ENCODE measurements around the gene TPR.
"Not testable (repeated sequence)": the region's sequence is repeated elsewhere in the genome, so short reads cannot be mapped to it uniquely, and the experiment has no call there.

The TPR gene

GRCh38 chr1:186386725-186387383 lies 11.8 kb upstream of the TPR start:
- no peak for TF ChIP-seq CTCF (conservative IDR thresholded peaks at IDR 0.05; ENCODE audit: control insufficient read depth, insufficient read depth, low read depth, low read length)
- DNase-seq (ENCODE audit: low read depth), result no peak
- H3K4me3 ChIP-seq (ENCODE audit: control insufficient read depth, low read depth, low read length), result no peak overlapping the region

- TF ChIP-seq CTCF (conservative IDR thresholded peaks at IDR 0.05; ENCODE audit: control insufficient read depth, insufficient read depth, low read depth, low read length), result no peak
- peak overlapping the region; percentile 94 for H3K4me3 ChIP-seq (ENCODE audit: control insufficient read depth, low read depth, low read length)
- no peak for DNase-seq (ENCODE audit: low read depth)
These were observed 871 bp upstream of the TPR start for GRCh38 chr1:186375929-186376319.

GRCh38 chr1:186374303-186375151 lies 526 bp downstream of the TPR start:
- DNase-seq (ENCODE audit: low read depth), result peak; percentile 38
- peak overlapping the region; percentile 94 for H3K4me3 ChIP-seq (ENCODE audit: control insufficient read depth, low read depth, low read length)
- no peak for TF ChIP-seq CTCF (conservative IDR thresholded peaks at IDR 0.05; ENCODE audit: control insufficient read depth, insufficient read depth, low read depth, low read length)

- not testable (repeated sequence) for DNase-seq (ENCODE audit: low read depth); H3K4me3 ChIP-seq (ENCODE audit: control insufficient read depth, low read depth, low read length)
These were observed 27.0 kb downstream of the TPR start for GRCh38 chr1:186347837-186348691.

- TF ChIP-seq CTCF (conservative IDR thresholded peaks at IDR 0.05; ENCODE audit: control insufficient read depth, insufficient read depth, low read depth, low read length), result no peak
- no peak overlapping the region for H3K4me3 ChIP-seq (ENCODE audit: control insufficient read depth, low read depth, low read length)
- DNase-seq (ENCODE audit: low read depth), result no peak
These were observed 34.3 kb downstream of the TPR start for GRCh38 chr1:186340772-186341171.

- no peak for DNase-seq (ENCODE audit: low read depth)
- TF ChIP-seq CTCF (conservative IDR thresholded peaks at IDR 0.05; ENCODE audit: control insufficient read depth, insufficient read depth, low read depth, low read length), result no peak
- no peak overlapping the region for H3K4me3 ChIP-seq (ENCODE audit: control insufficient read depth, low read depth, low read length)
These were observed 37.5 kb downstream of the TPR start for GRCh38 chr1:186337554-186337953.

Data from fibroblast of mammary gland (primary cell).